Nephron (organoid): ENCODE results near the gene CDCA4.
A peak's percentile ranks its signal among the peaks of the same experiment; 100 is the strongest.

Experiments used
- H3K27ac Mint-ChIP-seq, 3 experiments: 2 replicates each; pipeline ENCODE4 v1.8.0; 2020; ENCODE audit warnings: mixed read lengths in 3 of 3, mild to moderate bottlenecking in 2 of 3, moderate library complexity in 1 of 3
- H3K27me3 Mint-ChIP-seq: 2 replicates; pipeline ENCODE4 v1.8.0; 2021; ENCODE audit warnings: low read depth, mild to moderate bottlenecking, moderate library complexity, mixed read lengths
- H3K36me3 Mint-ChIP-seq: 2 replicates; pipeline ENCODE4 v1.8.0; 2020; ENCODE audit warnings: low read depth, mixed read lengths
- H3K4me1 Mint-ChIP-seq: 2 replicates; pipeline ENCODE4 v1.8.0; 2020; ENCODE audit warnings: mixed read lengths
- H3K4me3 Mint-ChIP-seq, 3 experiments: 2 replicates each; pipeline ENCODE4 v1.8.0; 2020; ENCODE audit warnings: mild to moderate bottlenecking in 3 of 3, mixed read lengths in 3 of 3, moderate library complexity in 2 of 3
- H3K9me3 Mint-ChIP-seq: 2 replicates; pipeline ENCODE4 v1.8.0; 2020; ENCODE audit warnings: mixed read lengths
- TF ChIP-seq, protein P1 (sequence below), 3 experiments: fragments of 200-600 bp; sonication (generic); IDR thresholded peaks; one replicate each; pipeline ENCODE4 v1.5.0; 2021; ENCODE audit warnings: antibody characterized with exemption in 3 of 3; ENCODE audit not compliant: unreplicated experiment in 3 of 3

CDCA4 gene

DNA sequence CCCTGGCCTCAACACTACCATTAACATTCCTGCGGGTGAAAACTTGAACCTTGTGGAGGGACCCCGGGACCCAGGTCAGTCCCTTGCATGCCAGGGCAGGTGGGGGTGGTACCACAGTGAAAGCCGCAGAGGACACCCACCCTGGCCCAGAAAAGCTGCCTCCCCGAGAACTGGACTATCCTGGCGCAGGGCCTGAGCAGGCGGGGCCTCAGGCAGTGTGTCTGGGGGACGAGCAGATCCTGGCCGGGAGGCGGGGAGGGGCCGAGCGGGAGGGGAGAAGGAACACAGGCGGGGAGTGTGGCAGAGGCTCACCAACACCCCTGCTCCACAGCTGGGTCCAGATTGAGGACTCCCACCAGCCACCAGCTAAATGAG, 52.7 kb downstream of the CDCA4 start:
- H3K4me1 Mint-ChIP-seq = peaks cover 7% of the 10 kb centered on the region
- H3K27me3 Mint-ChIP-seq = peaks cover 6% of the 10 kb centered on the region
- H3K27ac Mint-ChIP-seq = peak overlapping the region in 2 of 3 experiments; percentile 80 to 87
- H3K4me3 Mint-ChIP-seq = peak overlapping the region; percentile 66 to 74 (median 68)
- H3K36me3 Mint-ChIP-seq = no peaks in the 10 kb centered on the region
- H3K9me3 Mint-ChIP-seq = no peaks in the 10 kb centered on the region
- TF ChIP-seq, protein P1, sequence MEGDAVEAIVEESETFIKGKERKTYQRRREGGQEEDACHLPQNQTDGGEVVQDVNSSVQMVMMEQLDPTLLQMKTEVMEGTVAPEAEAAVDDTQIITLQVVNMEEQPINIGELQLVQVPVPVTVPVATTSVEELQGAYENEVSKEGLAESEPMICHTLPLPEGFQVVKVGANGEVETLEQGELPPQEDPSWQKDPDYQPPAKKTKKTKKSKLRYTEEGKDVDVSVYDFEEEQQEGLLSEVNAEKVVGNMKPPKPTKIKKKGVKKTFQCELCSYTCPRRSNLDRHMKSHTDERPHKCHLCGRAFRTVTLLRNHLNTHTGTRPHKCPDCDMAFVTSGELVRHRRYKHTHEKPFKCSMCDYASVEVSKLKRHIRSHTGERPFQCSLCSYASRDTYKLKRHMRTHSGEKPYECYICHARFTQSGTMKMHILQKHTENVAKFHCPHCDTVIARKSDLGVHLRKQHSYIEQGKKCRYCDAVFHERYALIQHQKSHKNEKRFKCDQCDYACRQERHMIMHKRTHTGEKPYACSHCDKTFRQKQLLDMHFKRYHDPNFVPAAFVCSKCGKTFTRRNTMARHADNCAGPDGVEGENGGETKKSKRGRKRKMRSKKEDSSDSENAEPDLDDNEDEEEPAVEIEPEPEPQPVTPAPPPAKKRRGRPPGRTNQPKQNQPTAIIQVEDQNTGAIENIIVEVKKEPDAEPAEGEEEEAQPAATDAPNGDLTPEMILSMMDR (IDR thresholded peaks at IDR 0.05; ENCODE audit: unreplicated experiment in 3 of 3) = no peak

DNA sequence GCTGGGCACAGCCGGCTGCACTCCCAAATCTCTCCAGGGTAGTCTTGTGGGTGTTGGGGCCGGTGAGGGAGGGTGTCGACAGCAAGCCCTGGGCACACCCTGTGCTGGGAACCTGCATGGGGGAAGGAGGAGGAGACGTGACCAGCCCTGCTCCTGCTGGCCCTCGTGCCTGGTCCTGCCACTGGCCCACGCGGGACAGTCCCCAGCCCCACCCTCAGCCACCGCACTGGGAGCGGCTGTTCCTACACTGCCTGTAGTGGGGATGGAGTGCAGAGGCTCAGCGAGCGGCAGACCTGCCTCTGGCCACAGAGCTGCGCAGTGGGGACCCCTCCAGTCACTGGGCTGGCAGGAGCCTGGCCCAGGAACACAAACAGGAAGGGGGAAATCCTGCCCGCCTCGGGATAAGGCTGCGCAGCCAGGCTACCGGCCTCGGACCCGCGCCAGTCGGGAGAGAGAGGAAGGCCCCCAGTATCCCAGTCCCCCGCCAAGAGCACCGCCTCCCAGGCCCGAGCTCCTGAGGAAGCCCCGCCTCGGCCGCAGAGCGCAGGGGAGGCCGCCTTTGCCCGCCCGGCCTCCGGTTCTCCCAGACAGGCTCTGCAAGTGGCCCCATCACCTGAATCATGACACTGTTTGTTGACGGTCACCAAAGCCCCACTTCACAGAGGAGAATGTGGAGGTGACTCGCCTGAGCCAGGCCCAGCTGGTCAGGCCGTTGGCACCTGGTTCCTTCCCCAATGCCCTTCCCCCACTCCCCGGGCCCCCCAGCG, 53.3 kb downstream of the CDCA4 start:
- no peaks in the 10 kb centered on the region for H3K9me3 Mint-ChIP-seq
- H3K27ac Mint-ChIP-seq = peak overlapping the region in 2 of 3 experiments; percentile 80 to 87
- H3K27me3 Mint-ChIP-seq = peaks cover 5% of the 10 kb centered on the region
- peaks cover 7% of the 10 kb centered on the region for H3K4me1 Mint-ChIP-seq
- TF ChIP-seq, protein P1 (IDR thresholded peaks at IDR 0.05; ENCODE audit: unreplicated experiment in 3 of 3) = no peak
- no peaks in the 10 kb centered on the region for H3K36me3 Mint-ChIP-seq
- H3K4me3 Mint-ChIP-seq = peak overlapping the region; percentile 66 to 74 (median 68)

DNA sequence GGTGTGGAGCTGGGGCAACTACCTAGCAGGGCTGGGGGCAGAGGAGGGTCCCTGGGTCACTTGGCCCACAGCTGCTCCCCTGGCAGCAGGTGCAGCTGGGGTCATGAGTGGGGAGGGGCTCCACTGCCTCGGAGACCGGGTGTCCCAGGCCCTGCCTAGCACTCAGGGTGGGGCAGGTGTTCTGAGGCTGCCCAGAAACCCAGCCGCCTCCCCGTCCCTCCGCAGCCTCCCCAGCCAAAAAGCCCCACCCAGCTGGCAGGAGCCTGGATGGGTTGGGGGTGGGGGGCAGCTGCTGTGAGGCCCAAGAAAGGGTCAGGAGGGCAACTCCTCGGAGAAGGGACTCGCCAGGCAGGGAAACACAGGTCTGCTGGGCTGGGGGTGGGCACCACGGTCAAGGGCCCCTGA, 53.9 kb downstream of the CDCA4 start:
- Mint-ChIP-seq H3K36me3 (no peaks in the 10 kb centered on the region), H3K9me3 (no peaks in the 10 kb centered on the region), H3K4me3 (no peak overlapping the region), H3K27me3 (no peaks in the 10 kb centered on the region), H3K4me1 (peaks cover 7% of the 10 kb centered on the region), H3K27ac (no peak overlapping the region)
- TF ChIP-seq, protein P1 (IDR thresholded peaks at IDR 0.05; ENCODE audit: unreplicated experiment in 3 of 3) = no peak

DNA sequence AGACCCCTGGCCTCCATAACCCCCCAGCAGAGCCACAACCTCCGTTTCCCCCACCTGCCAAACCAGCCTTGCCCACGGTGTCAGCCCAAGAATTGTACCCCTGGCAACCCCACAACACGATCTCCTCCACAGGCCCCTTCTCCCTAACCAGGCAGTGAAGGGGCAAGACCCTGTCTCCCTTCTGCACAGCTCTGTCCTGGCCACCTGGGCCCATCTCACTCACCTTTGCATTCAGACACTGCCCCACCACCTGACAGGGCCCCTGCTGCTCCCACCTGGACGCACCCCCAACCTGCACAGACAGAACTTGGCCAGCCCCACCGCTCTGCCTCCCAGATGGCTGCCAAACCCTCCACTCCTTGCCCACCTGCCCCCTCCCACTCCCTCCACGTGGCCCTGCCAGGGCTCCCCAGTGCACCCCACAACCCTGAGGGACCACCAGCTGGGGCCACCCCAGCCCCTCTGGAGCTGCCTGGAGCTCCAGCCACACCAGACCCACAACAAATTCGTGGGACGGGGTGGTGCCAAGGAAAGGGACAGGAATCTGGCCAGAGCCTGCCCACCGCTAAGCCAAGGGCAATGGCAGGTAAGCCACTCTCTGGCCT, 54.5 kb downstream of the CDCA4 start:
- no peak overlapping the region for H3K27ac Mint-ChIP-seq
- no peaks in the 10 kb centered on the region for H3K27me3 Mint-ChIP-seq
- no peaks in the 10 kb centered on the region for H3K9me3 Mint-ChIP-seq
- no peak overlapping the region for H3K4me3 Mint-ChIP-seq
- TF ChIP-seq, protein P1 (IDR thresholded peaks at IDR 0.05; ENCODE audit: unreplicated experiment in 3 of 3) = no peak
- no peaks in the 10 kb centered on the region for H3K36me3 Mint-ChIP-seq
- peaks cover 7% of the 10 kb centered on the region for H3K4me1 Mint-ChIP-seq

DNA sequence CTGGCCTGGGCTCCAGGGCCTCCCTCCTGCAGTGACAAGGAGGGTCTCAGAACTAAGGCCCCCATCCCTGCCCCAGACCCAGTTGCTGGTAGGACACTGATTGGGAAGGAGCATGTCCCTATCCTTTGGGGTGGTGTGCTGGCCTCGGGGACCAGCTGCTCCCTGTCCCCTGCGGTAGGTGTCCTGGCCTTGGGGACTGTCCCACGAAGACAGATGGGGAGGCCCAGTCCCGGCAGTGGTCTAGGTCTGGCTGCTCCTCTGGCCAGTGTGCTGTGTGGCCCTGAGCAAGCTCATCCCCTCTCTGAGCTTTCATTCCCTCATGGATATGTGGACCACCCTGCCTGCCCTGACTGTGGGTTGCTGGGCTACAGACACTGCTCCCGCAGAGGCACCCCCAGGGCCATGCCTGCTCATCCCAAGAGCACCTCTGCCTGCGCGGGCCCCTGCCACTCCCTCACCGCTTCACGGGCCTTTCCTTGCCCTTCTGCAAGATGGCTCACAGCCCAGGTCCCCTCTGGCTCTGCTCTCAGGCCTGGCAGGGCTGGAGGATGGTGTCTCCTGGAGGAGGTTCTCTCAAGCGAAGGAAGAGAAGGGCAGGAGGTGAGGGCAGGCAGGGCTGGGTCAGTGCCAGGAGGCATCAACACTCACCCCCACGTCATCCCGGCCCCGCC, 55.2 kb downstream of the CDCA4 start:
- H3K27me3 Mint-ChIP-seq = no peaks in the 10 kb centered on the region
- no peak overlapping the region for H3K4me3 Mint-ChIP-seq
- no peaks in the 10 kb centered on the region for H3K36me3 Mint-ChIP-seq
- H3K4me1 Mint-ChIP-seq = peaks cover 7% of the 10 kb centered on the region
- H3K9me3 Mint-ChIP-seq = no peaks in the 10 kb centered on the region
- TF ChIP-seq, protein P1 (IDR thresholded peaks at IDR 0.05; ENCODE audit: unreplicated experiment in 3 of 3) = no peak
- no peak overlapping the region for H3K27ac Mint-ChIP-seq
